ENCODE data around the gene DPP6.

DNA sequence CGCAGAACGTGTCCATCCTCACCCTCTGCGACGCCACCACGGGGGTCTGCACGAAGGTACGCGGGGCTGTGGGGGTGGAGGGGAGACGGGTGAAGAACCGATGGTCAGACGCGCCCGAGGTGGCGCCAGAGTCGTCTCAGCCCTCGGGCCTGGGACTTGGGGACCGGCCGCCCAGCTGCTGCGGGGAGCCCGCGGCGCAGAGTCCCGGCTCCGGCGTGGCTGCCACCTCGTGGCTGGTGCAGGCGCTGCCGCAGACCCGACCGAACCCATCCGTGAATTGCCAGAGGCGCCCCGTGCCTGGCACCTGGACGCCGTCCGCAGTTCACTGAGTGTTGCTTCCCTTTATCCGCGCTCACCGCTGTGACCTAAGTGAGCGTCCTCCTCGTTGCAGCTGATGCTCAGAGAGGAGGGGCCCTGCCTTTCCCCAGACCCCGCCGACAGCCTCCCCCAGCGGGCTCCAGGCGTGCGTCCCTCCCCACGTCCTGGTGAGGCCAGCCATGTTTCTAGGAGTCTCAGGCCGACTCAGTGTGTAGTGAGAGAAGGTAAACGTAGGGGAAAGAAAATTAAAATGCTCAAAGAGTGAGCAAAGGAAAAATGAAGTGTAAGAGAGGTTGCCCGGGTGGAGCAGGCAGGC, 742.1 kb downstream of the DPP6 start:
- TF ChIP-seq, protein P1, sequence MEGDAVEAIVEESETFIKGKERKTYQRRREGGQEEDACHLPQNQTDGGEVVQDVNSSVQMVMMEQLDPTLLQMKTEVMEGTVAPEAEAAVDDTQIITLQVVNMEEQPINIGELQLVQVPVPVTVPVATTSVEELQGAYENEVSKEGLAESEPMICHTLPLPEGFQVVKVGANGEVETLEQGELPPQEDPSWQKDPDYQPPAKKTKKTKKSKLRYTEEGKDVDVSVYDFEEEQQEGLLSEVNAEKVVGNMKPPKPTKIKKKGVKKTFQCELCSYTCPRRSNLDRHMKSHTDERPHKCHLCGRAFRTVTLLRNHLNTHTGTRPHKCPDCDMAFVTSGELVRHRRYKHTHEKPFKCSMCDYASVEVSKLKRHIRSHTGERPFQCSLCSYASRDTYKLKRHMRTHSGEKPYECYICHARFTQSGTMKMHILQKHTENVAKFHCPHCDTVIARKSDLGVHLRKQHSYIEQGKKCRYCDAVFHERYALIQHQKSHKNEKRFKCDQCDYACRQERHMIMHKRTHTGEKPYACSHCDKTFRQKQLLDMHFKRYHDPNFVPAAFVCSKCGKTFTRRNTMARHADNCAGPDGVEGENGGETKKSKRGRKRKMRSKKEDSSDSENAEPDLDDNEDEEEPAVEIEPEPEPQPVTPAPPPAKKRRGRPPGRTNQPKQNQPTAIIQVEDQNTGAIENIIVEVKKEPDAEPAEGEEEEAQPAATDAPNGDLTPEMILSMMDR (IDR thresholded peaks at IDR 0.05 in 4 of 5, conservative IDR thresholded peaks at IDR 0.05 in 1 of 5) = no peak
- no peak for TF ChIP-seq POLR2A (IDR thresholded peaks at IDR 0.05)
